GM12864 (cell line): ENCODE measurements around the gene GRB14.

Experiments
- DNase-seq: peaks from one replicate; pipeline ENCODE4 v3.0.0-alpha.2; 2011; ENCODE audit warnings: low read depth
- H3K4me3 ChIP-seq: 2 replicates; pipeline ENCODE4 v1.5.1; 2011; ENCODE audit warnings: mild to moderate bottlenecking, low read depth, low read length, control low read depth
- CTCF ChIP-seq: IDR thresholded peaks from 2 replicates; pipeline ENCODE4 v1.5.1; 2011; ENCODE audit warnings: low read depth, mild to moderate bottlenecking, moderate library complexity, low read length, control low read depth, inconsistent platforms; ENCODE audit errors: missing control alignments

GRB14 gene

DNA sequence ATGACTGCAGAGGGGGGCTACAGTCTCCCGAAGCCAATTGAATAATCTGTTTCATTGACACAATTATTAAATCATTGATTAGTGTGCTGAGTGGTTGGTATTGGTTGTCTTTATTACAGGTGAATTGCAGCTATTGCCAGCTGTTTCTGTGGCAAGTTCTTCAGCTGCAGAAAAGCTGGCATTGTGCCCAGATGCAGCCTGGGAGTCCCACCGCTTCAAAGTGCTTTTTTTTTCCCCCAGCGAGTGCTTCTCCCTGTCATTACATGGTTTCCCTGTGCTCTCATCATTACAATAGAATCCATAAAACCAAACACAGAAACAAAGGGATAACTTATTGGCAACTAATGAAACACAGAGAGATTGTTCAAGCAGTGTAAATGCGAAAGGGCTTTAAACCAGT lies 164.7 kb downstream of the GRB14 start:
- no peak for TF ChIP-seq CTCF
- no peak for DNase-seq

DNA sequence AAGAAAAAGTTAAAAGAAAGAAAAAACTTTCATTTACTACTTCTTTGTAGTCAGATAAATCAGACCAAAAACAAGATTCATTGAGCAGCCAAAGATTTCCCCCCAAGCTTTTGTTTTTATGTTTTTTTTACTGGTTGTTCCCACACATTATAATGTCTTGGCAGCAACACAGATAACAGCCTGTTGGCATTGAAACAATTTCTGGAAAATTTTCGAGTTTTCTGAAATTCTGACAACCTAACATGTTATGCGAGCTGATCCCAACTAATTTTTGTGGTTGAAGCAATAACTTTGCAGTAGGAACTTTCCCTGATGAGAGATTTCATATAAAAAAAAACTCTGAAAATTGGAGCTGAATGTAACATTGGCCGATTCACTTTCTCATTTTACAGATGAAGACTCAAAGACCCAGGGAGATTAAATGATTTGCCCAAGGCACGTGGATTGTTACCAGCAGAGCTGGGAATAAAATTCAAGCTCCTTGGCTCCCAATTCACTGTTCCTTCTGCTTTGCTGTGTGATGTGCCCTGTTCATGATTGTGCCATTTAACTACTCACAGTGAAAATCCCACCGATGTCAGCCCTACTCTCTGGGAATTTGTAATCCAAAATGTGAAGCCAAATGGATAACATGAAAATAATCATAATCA lies 167.5 kb downstream of the GRB14 start:
- no peak for TF ChIP-seq CTCF
- DNase-seq = no peak
- H3K4me3 ChIP-seq = no peak overlapping the region

More for the DNA sequence above, 164.7 kb downstream of the GRB14 start:
- H3K4me3 ChIP-seq = no peak overlapping the region

DNA sequence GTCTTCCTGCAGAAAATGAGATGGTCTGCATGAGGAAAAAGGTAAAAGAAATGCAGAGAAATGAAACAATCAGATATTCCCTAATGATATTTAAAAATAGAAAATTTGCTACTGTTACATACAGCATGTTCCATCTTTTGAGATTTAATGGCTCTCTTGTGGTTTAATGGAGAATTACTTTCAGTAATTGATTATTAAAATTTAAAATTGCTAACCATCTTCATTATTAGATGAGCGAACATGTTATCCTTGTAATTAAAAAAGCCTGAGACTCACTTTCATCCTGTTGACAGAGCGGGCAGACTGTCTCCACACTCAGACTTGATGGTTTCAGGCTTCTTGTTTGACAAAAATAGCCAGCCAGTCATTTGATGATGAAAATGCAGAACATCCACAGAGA lies 171.0 kb downstream of the GRB14 start:
- DNase-seq = no peak
- no peak overlapping the region for H3K4me3 ChIP-seq

DNA sequence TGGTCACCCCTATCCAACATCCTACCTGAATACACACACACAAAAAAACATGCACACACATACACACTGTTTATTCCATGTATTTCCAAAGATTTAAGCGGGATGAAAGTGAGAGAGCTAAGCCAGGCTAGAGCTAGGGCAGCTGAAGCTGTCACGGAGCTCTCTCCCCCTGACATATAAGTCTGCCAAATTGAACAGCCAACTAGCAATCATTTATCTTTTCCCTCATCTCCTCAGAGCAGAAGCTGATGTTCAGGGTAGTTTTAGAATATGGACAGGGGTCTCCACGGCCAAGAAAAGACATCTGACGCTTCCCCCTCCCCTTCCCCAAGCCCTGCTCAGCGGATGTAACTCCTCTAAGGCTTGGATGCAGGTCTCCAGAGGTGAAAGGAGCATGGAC lies 171.6 kb downstream of the GRB14 start:
- DNase-seq = no peak
- H3K4me3 ChIP-seq = no peak overlapping the region
- TF ChIP-seq CTCF = no peak

More for the DNA sequence above, 171.0 kb downstream of the GRB14 start:
- TF ChIP-seq CTCF = no peak

- TF ChIP-seq CTCF = no peak
- no peak overlapping the region for H3K4me3 ChIP-seq
- no peak for DNase-seq
Observed at GRCh38 chr2:164447660-164448059, 173.6 kb downstream of the GRB14 start.
